Kidney (tissue), 14 donors: Measurements from ENCODE around the gene CHRNA10. TPM values are rescaled to one million over a fixed set of nuclear protein-coding genes. Genes with fewer than 3 reads are reported as not detected.

Experiments used
- DNase-seq, 5 donors: peaks; one replicate each; pipeline ENCODE4 v3.0.0-alpha.2; 2013 to 2020
- FAIRE-seq: peaks from 2 replicates; lab custom pipeline; 2012; peaks lifted over from hg19 to GRCh38; lab: Jason Lieb, UNC
- H3K27ac ChIP-seq, 2 donors: one replicate each; pipeline ENCODE4 v1.7.0; 2013; ENCODE audit warnings: low read depth in 2 of 2, low read length in 2 of 2, inconsistent platforms in 1 of 2
- H3K27me3 ChIP-seq: one replicate; pipeline ENCODE4 v1.7.1; 2013; ENCODE audit warnings: low read length, inconsistent platforms; ENCODE audit not compliant: control insufficient read depth, insufficient read depth
- H3K36me3 ChIP-seq, 3 donors: one replicate each; pipeline versions ENCODE4 v1.7.0 to v1.7.1; 2013; ENCODE audit warnings: low read length in 3 of 3, control low read depth in 1 of 3, inconsistent platforms in 1 of 3; ENCODE audit not compliant: insufficient read depth in 3 of 3, control insufficient read depth in 2 of 3
- H3K4me1 ChIP-seq, 3 donors: one replicate each; pipeline versions ENCODE4 v1.7.0 to v1.7.1; 2013; ENCODE audit warnings: low read length in 3 of 3, inconsistent platforms in 1 of 3, low read depth in 1 of 3; ENCODE audit not compliant: control insufficient read depth in 2 of 3, insufficient read depth in 2 of 3
- H3K4me3 ChIP-seq, 3 donors: one replicate each; pipeline versions ENCODE4 v1.7.0 to v1.8.1; 2013; ENCODE audit warnings: low read length in 3 of 3, control low read depth in 1 of 3, inconsistent platforms in 1 of 3
- H3K9ac ChIP-seq, 3 donors: one replicate each; pipeline versions ENCODE4 v1.7.0 to v1.7.1; 2013; ENCODE audit warnings: low read length in 3 of 3, control low read depth in 1 of 3, inconsistent platforms in 1 of 3
- H3K9me3 ChIP-seq, 3 donors: one replicate each; pipeline versions ENCODE4 v1.7.0 to v1.7.1; 2013; ENCODE audit warnings: low read length in 3 of 3, control low read depth in 1 of 3, inconsistent platforms in 1 of 3; ENCODE audit not compliant: control insufficient read depth in 2 of 3, insufficient read depth in 1 of 3
- intact Hi-C: fragments of 100-400 bp; cut with DNase I; formaldehyde crosslinking; loops from one replicate; pipeline ENCODE4 v1.11.1; 2022
- polyA plus RNA-seq: library from polyadenylated mRNA; stranded (reverse); fragments of 350-450 nt; fragmentation: Illumina TruSeq; extraction: RNeasy Lipid Tissue Mini Kit (QIAGEN cat#74804); gene quantifications from one replicate; pipeline ENCODE4 v1.2.3, GENCODE V29; 2014; ENCODE audit warnings: low read depth, low replicate concordance; ENCODE audit not compliant: insufficient read depth
- total RNA-seq: library from RNA; stranded (reverse); fragmentation: NEBNext Ultra II Directional; extraction: Animal tissue kit (Norgen Biotek cat#: 25700); gene quantifications from one replicate; pipeline ENCODE4 v1.2.1, GENCODE V29; 2021
- TF ChIP-seq, protein P1 (sequence below): IDR thresholded peaks from 3 replicates; pipeline ENCODE4 v1.5.1; 2012; ENCODE audit warnings: mild to moderate bottlenecking, moderate library complexity, borderline replicate concordance; ENCODE audit not compliant: insufficient read depth; ENCODE audit errors: extremely low read depth
- donor health status: control.
- donor health status: control.
- donor health status: control.
- donor health status: control.
- donor health status: control.
- donor health status: DM: yes; HTN: yes; CAD: no.
- donor health status: Normal renal cell carcinoma (clear cell type).

Gene CHRNA10
- total and polyA plus RNA-seq, 2 donors from 2014 or later, result 0.39 to 1.2 TPM

DNA sequence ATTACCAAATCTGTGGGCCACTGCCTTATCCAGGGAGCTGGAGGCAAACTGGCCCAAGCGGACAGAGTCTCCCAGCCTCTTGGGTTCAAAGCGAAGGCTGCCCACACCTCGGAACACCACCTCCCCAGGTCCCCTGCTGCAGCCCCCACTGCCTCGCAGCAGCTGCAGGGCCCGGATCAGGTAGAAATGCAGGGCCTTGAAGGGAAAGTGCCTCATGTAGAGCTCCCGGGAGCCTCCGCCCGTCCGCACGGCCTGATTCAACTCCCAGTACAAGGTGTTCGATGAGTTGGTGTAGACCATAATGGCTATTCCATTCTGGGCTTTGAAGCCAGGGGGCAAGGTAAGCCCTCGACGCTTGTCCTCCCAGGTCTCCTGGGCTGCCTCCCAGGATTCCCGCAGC lies 31.3 kb downstream of the CHRNA10 start:
- Histone ChIP-seq H3K4me3 (no peak overlapping the region), H3K27me3 (no peaks in the 10 kb centered on the region), H3K9ac (no peak overlapping the region), H3K36me3 (no peaks in the 10 kb centered on the region), H3K4me1 (peaks cover 0 to 9% (median 6%) of the 10 kb centered on the region in 3 donors), H3K27ac (no peak overlapping the region), H3K9me3 (no peaks in the 10 kb centered on the region)
- DNase-seq, result no peak
- TF ChIP-seq, protein P1, sequence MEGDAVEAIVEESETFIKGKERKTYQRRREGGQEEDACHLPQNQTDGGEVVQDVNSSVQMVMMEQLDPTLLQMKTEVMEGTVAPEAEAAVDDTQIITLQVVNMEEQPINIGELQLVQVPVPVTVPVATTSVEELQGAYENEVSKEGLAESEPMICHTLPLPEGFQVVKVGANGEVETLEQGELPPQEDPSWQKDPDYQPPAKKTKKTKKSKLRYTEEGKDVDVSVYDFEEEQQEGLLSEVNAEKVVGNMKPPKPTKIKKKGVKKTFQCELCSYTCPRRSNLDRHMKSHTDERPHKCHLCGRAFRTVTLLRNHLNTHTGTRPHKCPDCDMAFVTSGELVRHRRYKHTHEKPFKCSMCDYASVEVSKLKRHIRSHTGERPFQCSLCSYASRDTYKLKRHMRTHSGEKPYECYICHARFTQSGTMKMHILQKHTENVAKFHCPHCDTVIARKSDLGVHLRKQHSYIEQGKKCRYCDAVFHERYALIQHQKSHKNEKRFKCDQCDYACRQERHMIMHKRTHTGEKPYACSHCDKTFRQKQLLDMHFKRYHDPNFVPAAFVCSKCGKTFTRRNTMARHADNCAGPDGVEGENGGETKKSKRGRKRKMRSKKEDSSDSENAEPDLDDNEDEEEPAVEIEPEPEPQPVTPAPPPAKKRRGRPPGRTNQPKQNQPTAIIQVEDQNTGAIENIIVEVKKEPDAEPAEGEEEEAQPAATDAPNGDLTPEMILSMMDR, result no peak
- intact Hi-C loops, result no loop called here
- no peak for FAIRE-seq

- Histone ChIP-seq H3K27me3 (no peaks in the 10 kb centered on the region), H3K27ac (no peak overlapping the region), H3K4me3 (no peak overlapping the region), H3K9ac (no peak overlapping the region), H3K36me3 (no peaks in the 10 kb centered on the region), H3K4me1 (peaks cover 0 to 9% (median 6%) of the 10 kb centered on the region in 3 donors), H3K9me3 (no peaks in the 10 kb centered on the region)
- no peak for FAIRE-seq
- intact Hi-C loops, result no loop called here
- no peak for DNase-seq
- TF ChIP-seq, protein P1, result no peak
Observed at GRCh38 chr11:3638513-3638912, 32.7 kb downstream of the CHRNA10 start.

DNA sequence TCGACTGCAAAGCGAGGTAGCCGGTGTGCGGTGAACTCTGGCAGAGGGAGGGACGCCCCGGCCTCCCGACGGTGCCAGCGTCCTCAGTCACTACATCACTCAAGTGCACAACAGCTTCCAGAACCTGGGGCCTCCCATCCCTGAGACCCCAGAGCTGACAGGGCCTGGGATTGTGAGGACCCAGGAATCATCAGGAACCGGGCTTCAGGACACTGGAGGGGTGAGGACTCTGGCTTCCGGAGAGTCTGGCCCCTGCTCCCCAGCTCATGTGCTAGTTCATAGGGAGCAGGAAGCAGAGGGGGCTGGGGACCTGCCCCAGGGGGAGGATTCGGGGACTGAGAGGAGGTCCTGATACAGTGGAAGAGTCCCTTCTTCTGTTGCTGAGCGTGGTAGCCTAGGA lies 34.0 kb downstream of the CHRNA10 start:
- no peak overlapping the region for H3K9ac ChIP-seq
- H3K4me1 ChIP-seq, result no peaks in the 10 kb centered on the region
- no peak overlapping the region for H3K27ac ChIP-seq
- intact Hi-C loops, result no loop called here
- no peaks in the 10 kb centered on the region for H3K9me3 ChIP-seq
- H3K36me3 ChIP-seq, result no peaks in the 10 kb centered on the region
- no peak for DNase-seq
- TF ChIP-seq, protein P1, result no peak
- no peak overlapping the region for H3K4me3 ChIP-seq
- no peak for FAIRE-seq
- no peaks in the 10 kb centered on the region for H3K27me3 ChIP-seq
